ENCODE measurements around the gene UQCR11. TPM values are rescaled to one million over a fixed set of nuclear protein-coding genes. Genes with fewer than 3 reads are reported as not detected.
"Not testable (repeated sequence)": the region's sequence is repeated elsewhere in the genome, so short reads cannot be mapped to it uniquely, and the experiment has no call there.

The UQCR11 gene
- total RNA-seq, 1 experiment from 2014 or later = 256 TPM

DNA sequence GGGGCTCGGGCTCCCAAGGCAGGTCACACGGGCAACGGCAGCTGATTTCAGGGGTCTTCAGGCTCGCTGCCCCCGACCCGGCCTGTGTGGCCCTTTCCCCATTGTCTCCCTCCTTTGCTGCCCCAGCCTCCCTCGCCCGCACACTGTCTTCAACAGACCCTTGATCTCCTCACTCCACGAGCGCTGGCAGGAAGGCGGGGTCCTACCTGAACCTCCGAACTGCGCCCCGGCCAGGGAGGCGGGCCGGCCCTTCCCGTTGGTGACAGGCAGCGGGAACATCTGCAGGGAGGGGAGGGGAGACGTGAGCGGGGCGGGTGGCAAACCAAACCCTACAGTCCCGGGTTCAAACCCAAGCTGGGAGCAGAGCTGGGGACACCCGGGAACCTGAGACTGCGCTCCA lies 40.9 kb upstream of the UQCR11 start:
- ChIA-PET POLR2A (ENCODE audit: low non-redundant PET) (no interaction called here), CTCF (no interaction called here)
- no peak for TF ChIP-seq EZH2 (IDR thresholded peaks at IDR 0.05; ENCODE audit: borderline replicate concordance, low read depth, low read length, poor library complexity, severe bottlenecking)
- TF ChIP-seq, protein P1, sequence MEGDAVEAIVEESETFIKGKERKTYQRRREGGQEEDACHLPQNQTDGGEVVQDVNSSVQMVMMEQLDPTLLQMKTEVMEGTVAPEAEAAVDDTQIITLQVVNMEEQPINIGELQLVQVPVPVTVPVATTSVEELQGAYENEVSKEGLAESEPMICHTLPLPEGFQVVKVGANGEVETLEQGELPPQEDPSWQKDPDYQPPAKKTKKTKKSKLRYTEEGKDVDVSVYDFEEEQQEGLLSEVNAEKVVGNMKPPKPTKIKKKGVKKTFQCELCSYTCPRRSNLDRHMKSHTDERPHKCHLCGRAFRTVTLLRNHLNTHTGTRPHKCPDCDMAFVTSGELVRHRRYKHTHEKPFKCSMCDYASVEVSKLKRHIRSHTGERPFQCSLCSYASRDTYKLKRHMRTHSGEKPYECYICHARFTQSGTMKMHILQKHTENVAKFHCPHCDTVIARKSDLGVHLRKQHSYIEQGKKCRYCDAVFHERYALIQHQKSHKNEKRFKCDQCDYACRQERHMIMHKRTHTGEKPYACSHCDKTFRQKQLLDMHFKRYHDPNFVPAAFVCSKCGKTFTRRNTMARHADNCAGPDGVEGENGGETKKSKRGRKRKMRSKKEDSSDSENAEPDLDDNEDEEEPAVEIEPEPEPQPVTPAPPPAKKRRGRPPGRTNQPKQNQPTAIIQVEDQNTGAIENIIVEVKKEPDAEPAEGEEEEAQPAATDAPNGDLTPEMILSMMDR (conservative IDR thresholded peaks at IDR 0.05; ENCODE audit: low read depth, low read length) = no peak
- H3K27ac ChIP-seq (ENCODE audit: low read depth, low read length, poor library complexity, severe bottlenecking) = no peak overlapping the region
- no peaks in the 10 kb centered on the region for H3K9me3 ChIP-seq (ENCODE audit: low read depth, low read length, poor library complexity, severe bottlenecking)
- H3K27me3 ChIP-seq (replicated peaks; ENCODE audit: insufficient read depth, low read depth, low read length, poor library complexity) = no peaks in the 10 kb centered on the region
- no peak for DNase-seq (ENCODE audit: low spot score)
- H3K36me3 ChIP-seq (ENCODE audit: insufficient read depth, low read length, poor library complexity, severe bottlenecking) = peaks cover 88% of the 10 kb centered on the region
- intact Hi-C loops (cut with micrococcal nuclease; ENCODE audit: unreplicated experiment) = no loop called here
- H3K4me3 ChIP-seq (ENCODE audit: low read depth, low read length, poor library complexity, severe bottlenecking) = no peak overlapping the region
- peaks cover 20% of the 10 kb centered on the region for H3K4me1 ChIP-seq (ENCODE audit: insufficient read depth, low read length, poor library complexity, severe bottlenecking)
- BruUV-seq (replicated peaks) = no TSS peak

DNA sequence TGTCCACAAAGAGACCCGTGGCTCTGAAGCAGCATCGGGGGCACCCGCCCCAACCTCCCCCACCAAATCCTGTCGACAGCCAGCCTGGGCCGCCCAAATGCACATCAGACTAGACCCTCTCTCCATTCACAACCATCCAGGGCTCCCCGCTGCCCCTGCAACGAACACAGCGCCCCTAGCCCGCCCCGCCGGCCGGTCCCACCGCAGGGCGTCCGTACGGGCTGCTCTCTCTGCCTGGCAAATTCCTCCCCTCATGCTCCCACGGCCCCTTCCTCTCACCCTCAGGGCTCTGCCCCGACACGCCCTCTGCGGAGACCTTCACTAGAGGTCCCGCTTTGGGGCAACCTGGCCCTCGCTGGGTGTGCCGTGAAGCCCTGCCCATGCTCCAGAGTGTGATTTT lies 40.0 kb upstream of the UQCR11 start:
- H3K27me3 ChIP-seq (replicated peaks; ENCODE audit: insufficient read depth, low read depth, low read length, poor library complexity) = no peaks in the 10 kb centered on the region
- no TSS peak for BruUV-seq (replicated peaks)
- no peak overlapping the region for H3K27ac ChIP-seq (ENCODE audit: low read depth, low read length, poor library complexity, severe bottlenecking)
- no peaks in the 10 kb centered on the region for H3K9me3 ChIP-seq (ENCODE audit: low read depth, low read length, poor library complexity, severe bottlenecking)
- no peak overlapping the region for H3K4me3 ChIP-seq (ENCODE audit: low read depth, low read length, poor library complexity, severe bottlenecking)
- POLR2A ChIA-PET (ENCODE audit: low non-redundant PET) = no interaction called here
- H3K36me3 ChIP-seq (ENCODE audit: insufficient read depth, low read length, poor library complexity, severe bottlenecking) = peaks cover 87% of the 10 kb centered on the region
- peaks cover 18% of the 10 kb centered on the region for H3K4me1 ChIP-seq (ENCODE audit: insufficient read depth, low read length, poor library complexity, severe bottlenecking)
- CTCF ChIA-PET = no interaction called here
- intact Hi-C loops (cut with micrococcal nuclease; ENCODE audit: unreplicated experiment) = no loop called here
- no peak for DNase-seq (ENCODE audit: low spot score)
- TF ChIP-seq, protein P1 (conservative IDR thresholded peaks at IDR 0.05; ENCODE audit: low read depth, low read length) = no peak
- TF ChIP-seq EZH2 (IDR thresholded peaks at IDR 0.05; ENCODE audit: borderline replicate concordance, low read depth, low read length, poor library complexity, severe bottlenecking) = no peak

DNA sequence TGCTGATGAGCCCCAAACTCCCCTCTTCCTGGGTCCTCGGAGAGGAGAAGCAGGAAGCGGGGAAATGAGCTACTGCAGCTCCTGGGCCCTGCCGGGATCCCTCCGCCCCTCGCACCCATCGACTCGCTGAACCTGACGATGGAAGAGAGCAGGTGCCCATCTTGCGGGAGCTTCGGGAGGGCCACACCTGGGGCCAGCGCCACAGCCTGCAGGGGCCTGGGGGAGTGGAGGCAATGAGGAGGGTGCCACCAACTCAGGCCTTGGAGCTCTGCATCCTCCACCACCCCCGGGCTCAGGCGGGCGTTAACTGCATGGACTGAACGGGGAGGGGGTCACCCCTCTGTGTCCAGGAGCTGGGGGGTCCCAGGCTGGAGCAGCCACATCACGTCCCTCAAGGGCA lies 38.8 kb upstream of the UQCR11 start:
- TF ChIP-seq, protein P1 (conservative IDR thresholded peaks at IDR 0.05; ENCODE audit: low read depth, low read length) = no peak
- no peak for TF ChIP-seq EZH2 (IDR thresholded peaks at IDR 0.05; ENCODE audit: borderline replicate concordance, low read depth, low read length, poor library complexity, severe bottlenecking)
- Histone ChIP-seq H3K27ac (ENCODE audit: low read depth, low read length, poor library complexity, severe bottlenecking) (no peak overlapping the region), H3K27me3 (replicated peaks; ENCODE audit: insufficient read depth, low read depth, low read length, poor library complexity) (no peaks in the 10 kb centered on the region), H3K4me1 (ENCODE audit: insufficient read depth, low read length, poor library complexity, severe bottlenecking) (peaks cover 6% of the 10 kb centered on the region), H3K36me3 (ENCODE audit: insufficient read depth, low read length, poor library complexity, severe bottlenecking) (peaks cover 86% of the 10 kb centered on the region), H3K9me3 (ENCODE audit: low read depth, low read length, poor library complexity, severe bottlenecking) (no peaks in the 10 kb centered on the region), H3K4me3 (ENCODE audit: low read depth, low read length, poor library complexity, severe bottlenecking) (no peak overlapping the region)
- ChIA-PET POLR2A (ENCODE audit: low non-redundant PET) (no interaction called here), CTCF (no interaction called here)
- intact Hi-C loops (cut with micrococcal nuclease; ENCODE audit: unreplicated experiment) = no loop called here
- DNase-seq (ENCODE audit: low spot score) = no peak
- no TSS peak for BruUV-seq (replicated peaks)

DNA sequence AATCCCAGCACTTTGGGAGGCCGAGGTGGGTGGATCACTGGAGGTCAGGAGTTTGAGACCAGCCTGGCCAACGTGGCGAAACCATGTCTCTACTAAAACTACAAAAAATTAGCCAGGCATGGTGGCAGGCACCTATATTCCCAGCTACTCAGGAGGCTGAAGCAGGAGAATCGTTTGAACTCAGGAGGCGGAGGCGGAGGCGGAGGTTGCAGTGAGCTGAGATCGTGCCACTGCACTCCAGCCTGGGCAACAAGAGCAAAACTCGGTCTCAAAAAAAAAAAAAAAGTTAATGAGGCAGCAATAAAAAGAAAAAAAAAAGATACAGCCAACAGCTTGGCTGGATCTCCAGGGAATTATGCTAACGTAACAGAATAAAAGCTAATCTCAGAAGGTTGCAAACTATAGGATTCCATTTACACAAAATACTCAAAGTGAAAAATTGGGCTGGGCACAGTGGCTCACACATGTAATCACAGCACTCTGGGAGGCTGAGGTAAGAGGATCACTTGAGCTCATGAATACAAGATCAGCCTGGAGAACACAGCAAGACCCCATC lies 35.7 kb upstream of the UQCR11 start:
- POLR2A ChIA-PET (ENCODE audit: low non-redundant PET) = interaction anchor here (0.6 kb wide), 1 partner anchor 220 kb away, joined by 5 read pairs; no protein-coding TSS in a partner anchor
- Histone ChIP-seq H3K27ac (ENCODE audit: low read depth, low read length, poor library complexity, severe bottlenecking) (peak overlapping the region; percentile 13), H3K36me3 (ENCODE audit: insufficient read depth, low read length, poor library complexity, severe bottlenecking) (peaks cover 86% of the 10 kb centered on the region)
- H3K4me3 ChIP-seq (ENCODE audit: low read depth, low read length, poor library complexity, severe bottlenecking); H3K27me3 ChIP-seq (replicated peaks; ENCODE audit: insufficient read depth, low read depth, low read length, poor library complexity); H3K4me1 ChIP-seq (ENCODE audit: insufficient read depth, low read length, poor library complexity, severe bottlenecking); H3K9me3 ChIP-seq (ENCODE audit: low read depth, low read length, poor library complexity, severe bottlenecking); intact Hi-C loops (cut with micrococcal nuclease; ENCODE audit: unreplicated experiment); BruUV-seq (replicated peaks): not testable (repeated sequence)
- CTCF ChIA-PET = interaction anchor here (1.0 kb wide), 1 partner anchor 185 kb away, joined by 12 read pairs; no protein-coding TSS in a partner anchor
- DNase-seq (ENCODE audit: low spot score) = peak; percentile 71

Measured in A673 (cell line).